T-cell (primary cell): ENCODE results near the gene SRGAP1. TPM values are rescaled to one million over a fixed set of nuclear protein-coding genes. Genes with fewer than 3 reads are reported as not detected.

Experiments
- ATAC-seq, 4 experiments: fragments of 200-7000 bp in 3 of 4; fragments of 150-1000 bp in 1 of 4; cut with Tn5 transposase; replicated peaks in 1 of 4; 1 replicate in 3 of 4; 2 replicates in 1 of 4; pipeline ENCODE4 v1.10.0; 2021; ENCODE audit warnings: moderate library complexity in 3 of 4, mild to moderate bottlenecking in 2 of 4, moderate number of reproducible peaks in 1 of 4
- CTCF ChIA-PET, 2 donors: fragments of 300-600 bp; sonication (Branson Sonifier 250); formaldehyde crosslinking; loops; one replicate each; lab custom pipeline; 2022; ENCODE audit warnings: antibody characterized with exemption in 2 of 2; lab: Charles Lee
- POLR2A ChIA-PET, 2 donors: fragments of 300-600 bp; sonication (Branson Sonifier 250); formaldehyde crosslinking; loops; one replicate each; lab custom pipeline; 2022; ENCODE audit warnings: antibody characterized with exemption in 2 of 2; lab: Charles Lee
- DNase-seq, 35 experiments: peaks; one replicate each; pipeline versions ENCODE4 v3.0.0 to v3.0.0-alpha.2; 2013 to 2023
- H3K27ac ChIP-seq: one replicate; pipeline ENCODE4 v1.5.1; 2013; ENCODE audit warnings: low read length
- H3K27me3 ChIP-seq, 2 experiments: replicated peaks in 1 of 2; 1 replicate in 1 of 2; 2 replicates in 1 of 2; pipeline versions ENCODE4 v1.6.1 to v1.7.0; 2013; ENCODE audit warnings: low read length in 1 of 2, mixed read lengths in 1 of 2; ENCODE audit not compliant: control insufficient read depth in 2 of 2, insufficient read depth in 2 of 2; ENCODE audit errors: extremely low read depth in 1 of 2
- H3K36me3 ChIP-seq, 2 donors: 1 replicate in 1 of 2; 2 replicates in 1 of 2; pipeline versions ENCODE4 v1.6.1 to v1.7.0; 2013; ENCODE audit warnings: low read length in 1 of 2; ENCODE audit not compliant: control insufficient read depth in 2 of 2, insufficient read depth in 1 of 2; ENCODE audit errors: extremely low read depth in 1 of 2
- H3K4me1 ChIP-seq, 2 experiments: 1 replicate in 1 of 2; 2 replicates in 1 of 2; pipeline versions ENCODE4 v1.6.1 to v1.7.0; 2013; ENCODE audit warnings: low read length in 2 of 2, mixed read lengths in 1 of 2; ENCODE audit not compliant: insufficient read depth in 2 of 2, control insufficient read depth in 1 of 2; ENCODE audit errors: extremely low read depth in 1 of 2
- H3K4me3 ChIP-seq, 2 donors: 1 replicate in 1 of 2; 2 replicates in 1 of 2; pipeline versions ENCODE4 v1.5.1 to v1.7.0; 2013; ENCODE audit warnings: mild to moderate bottlenecking in 2 of 2, low read length in 1 of 2, moderate library complexity in 1 of 2; ENCODE audit not compliant: control insufficient read depth in 1 of 2; ENCODE audit errors: extremely low read depth in 1 of 2
- H3K9me3 ChIP-seq: 2 replicates; pipeline ENCODE4 v1.7.0; 2013
- H3K27ac Mint-ChIP-seq, 2 donors: one replicate each; pipeline ENCODE4 v1.8.0; 2020 to 2021; ENCODE audit warnings: mild to moderate bottlenecking in 2 of 2, mixed read lengths in 2 of 2
- H3K27me3 Mint-ChIP-seq, 2 donors: one replicate each; pipeline ENCODE4 v1.8.0; 2021 to 2022; ENCODE audit warnings: mixed read lengths in 2 of 2
- H3K36me3 Mint-ChIP-seq: one replicate; pipeline ENCODE4 v1.8.0; 2021; ENCODE audit warnings: mixed read lengths
- H3K4me1 Mint-ChIP-seq, 3 donors: one replicate each; pipeline ENCODE4 v1.8.0; 2020 to 2022; ENCODE audit warnings: mixed read lengths in 3 of 3, mild to moderate bottlenecking in 1 of 3
- H3K4me3 Mint-ChIP-seq, 3 donors: one replicate each; pipeline ENCODE4 v1.8.0; 2020 to 2022; ENCODE audit warnings: mild to moderate bottlenecking in 3 of 3, mixed read lengths in 3 of 3, moderate library complexity in 3 of 3
- H3K9me3 Mint-ChIP-seq, 3 donors: one replicate each; pipeline ENCODE4 v1.8.0; 2020 to 2022; ENCODE audit warnings: mixed read lengths in 3 of 3
- WGBS: methylation state at CpG from one replicate; pipeline ENCODE4 v1.1.5; 2013; ENCODE audit warnings: missing lambda C conversion rate; ENCODE audit not compliant: insufficient coverage; 5-methylcytosine and 5-hydroxymethylcytosine counted together
- total RNA-seq, 35 experiments: library from RNA in 6 of 35; stranded (reverse) in 6 of 35; fragments of 120-200 nt in 1 of 35; gene quantifications; one replicate each; pipeline versions ENCODE4 v1.2.1 to v1.2.4 and lab custom pipeline; 2013 to 2026

SRGAP1 gene
- total RNA-seq, 5 donors from 2014 or later (not counting 1 experiment from before 2014, with no cell fraction given): 0.07 to 0.38 (median 0.17) TPM; not detected in 1

GRCh38 chr12:63985945-63986344 lies 141.4 kb downstream of the SRGAP1 start:
- Histone ChIP-seq H3K9me3 (no peaks in the 10 kb centered on the region), H3K4me3 (no peak overlapping the region), H3K27ac (no peak overlapping the region), H3K36me3 (no peaks in the 10 kb centered on the region), H3K4me1 (no peaks in the 10 kb centered on the region), H3K27me3 (no peaks in the 10 kb centered on the region)
- Mint-ChIP-seq H3K27ac (no peak overlapping the region), H3K36me3 (no peaks in the 10 kb centered on the region), H3K9me3 (no peaks in the 10 kb centered on the region), H3K4me1 (no peaks in the 10 kb centered on the region), H3K27me3 (peaks cover 4 to 12% of the 10 kb centered on the region in 2 donors), H3K4me3 (no peak overlapping the region)
- POLR2A ChIA-PET: no interaction called here
- WGBS: no CpG with 5 or more reads among the region's 2 CpGs
- ATAC-seq (no peak), DNase-seq (no peak)
- CTCF ChIA-PET: no interaction called here

- H3K27me3 Mint-ChIP-seq: peaks cover 2 to 23% of the 10 kb centered on the region in 2 donors
- peaks cover 0 to 3% of the 10 kb centered on the region in 2 experiments for H3K27me3 ChIP-seq
- 75% methylated on average over 2 of the region's 2 CpGs for WGBS
- no peaks in the 10 kb centered on the region for H3K36me3 Mint-ChIP-seq
- H3K9me3 Mint-ChIP-seq: no peaks in the 10 kb centered on the region
- H3K27ac Mint-ChIP-seq: no peak overlapping the region
- DNase-seq (no peak), ATAC-seq (no peak)
- no peak overlapping the region for H3K27ac ChIP-seq
- no peak overlapping the region for H3K4me3 Mint-ChIP-seq
- no peaks in the 10 kb centered on the region for H3K4me1 Mint-ChIP-seq
- no peaks in the 10 kb centered on the region for H3K9me3 ChIP-seq
- H3K36me3 ChIP-seq: no peaks in the 10 kb centered on the region
- no peaks in the 10 kb centered on the region for H3K4me1 ChIP-seq
- ChIA-PET POLR2A (no interaction called here), CTCF (no interaction called here)
- H3K4me3 ChIP-seq: no peak overlapping the region
Measured at GRCh38 chr12:63989301-63989845, 144.9 kb downstream of the SRGAP1 start.

GRCh38 chr12:63990828-63991547 lies 146.5 kb downstream of the SRGAP1 start:
- Mint-ChIP-seq H3K4me1 (no peaks in the 10 kb centered on the region), H3K4me3 (no peak overlapping the region), H3K27me3 (peaks cover 2 to 26% of the 10 kb centered on the region in 2 donors), H3K9me3 (no peaks in the 10 kb centered on the region), H3K27ac (no peak overlapping the region), H3K36me3 (no peaks in the 10 kb centered on the region)
- no peaks in the 10 kb centered on the region for H3K4me1 ChIP-seq
- H3K36me3 ChIP-seq: no peaks in the 10 kb centered on the region
- H3K4me3 ChIP-seq: no peak overlapping the region
- ChIA-PET POLR2A (interaction anchor here in 1 of 2 donors (0.7 kb wide), 1 partner anchor 23 kb away, joined by 3 read pairs; no protein-coding TSS in a partner anchor), CTCF (no interaction called here)
- peaks cover 0 to 3% of the 10 kb centered on the region in 2 experiments for H3K27me3 ChIP-seq
- no CpG with 5 or more reads among the region's 7 CpGs for WGBS
- no peak for DNase-seq
- no peak overlapping the region for H3K27ac ChIP-seq
- no peaks in the 10 kb centered on the region for H3K9me3 ChIP-seq
- ATAC-seq: no peak

DNA sequence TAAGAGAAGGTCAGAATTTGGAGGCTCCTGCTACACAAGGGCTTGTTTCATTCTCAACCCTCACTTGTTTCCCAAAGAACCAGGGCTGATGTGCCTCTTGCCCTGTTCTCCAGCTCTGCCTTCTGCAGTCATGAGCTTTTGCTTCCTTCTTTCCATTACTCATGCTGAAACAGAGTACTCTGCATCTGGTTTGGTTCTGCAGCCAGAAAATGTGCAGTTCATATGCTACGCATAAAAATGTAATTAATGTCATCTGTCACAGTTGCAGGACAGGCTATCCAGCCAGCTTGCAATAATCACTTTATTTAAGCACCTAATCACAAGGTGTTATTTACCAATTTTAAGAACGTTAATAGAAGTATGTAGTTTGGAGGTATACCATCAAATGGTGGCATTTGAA lies 150.2 kb downstream of the SRGAP1 start:
- H3K9me3 ChIP-seq: no peaks in the 10 kb centered on the region
- no peaks in the 10 kb centered on the region for H3K36me3 ChIP-seq
- H3K9me3 Mint-ChIP-seq: peaks cover 0 to 2% (median 0%) of the 10 kb centered on the region in 3 donors
- no peaks in the 10 kb centered on the region for H3K4me1 ChIP-seq
- WGBS: no CpG with 5 or more reads among the region's 2 CpGs
- no peak overlapping the region for H3K27ac ChIP-seq
- DNase-seq (no peak), ATAC-seq (no peak)
- no peak overlapping the region for H3K27ac Mint-ChIP-seq
- H3K36me3 Mint-ChIP-seq: no peaks in the 10 kb centered on the region
- no peaks in the 10 kb centered on the region for H3K4me1 Mint-ChIP-seq
- H3K4me3 ChIP-seq: no peak overlapping the region
- H3K27me3 ChIP-seq: peaks cover 0 to 3% of the 10 kb centered on the region in 2 experiments
- ChIA-PET CTCF (no interaction called here), POLR2A (no interaction called here)
- H3K4me3 Mint-ChIP-seq: no peak overlapping the region
- H3K27me3 Mint-ChIP-seq: peaks cover 10 to 38% of the 10 kb centered on the region in 2 donors

GRCh38 chr12:63995512-63995911 lies 151.0 kb downstream of the SRGAP1 start:
- Mint-ChIP-seq H3K4me3 (no peak overlapping the region), H3K4me1 (no peaks in the 10 kb centered on the region), H3K36me3 (no peaks in the 10 kb centered on the region), H3K9me3 (peaks cover 0 to 5% (median 0%) of the 10 kb centered on the region in 3 donors), H3K27ac (no peak overlapping the region), H3K27me3 (peaks cover 13 to 38% of the 10 kb centered on the region in 2 donors)
- Histone ChIP-seq H3K27me3 (peaks cover 0 to 3% of the 10 kb centered on the region in 2 experiments), H3K9me3 (no peaks in the 10 kb centered on the region), H3K27ac (no peak overlapping the region), H3K36me3 (no peaks in the 10 kb centered on the region), H3K4me3 (no peak overlapping the region), H3K4me1 (no peaks in the 10 kb centered on the region)
- ATAC-seq: no peak
- CTCF ChIA-PET: no interaction called here
- DNase-seq: no peak
- POLR2A ChIA-PET: no interaction called here

DNA sequence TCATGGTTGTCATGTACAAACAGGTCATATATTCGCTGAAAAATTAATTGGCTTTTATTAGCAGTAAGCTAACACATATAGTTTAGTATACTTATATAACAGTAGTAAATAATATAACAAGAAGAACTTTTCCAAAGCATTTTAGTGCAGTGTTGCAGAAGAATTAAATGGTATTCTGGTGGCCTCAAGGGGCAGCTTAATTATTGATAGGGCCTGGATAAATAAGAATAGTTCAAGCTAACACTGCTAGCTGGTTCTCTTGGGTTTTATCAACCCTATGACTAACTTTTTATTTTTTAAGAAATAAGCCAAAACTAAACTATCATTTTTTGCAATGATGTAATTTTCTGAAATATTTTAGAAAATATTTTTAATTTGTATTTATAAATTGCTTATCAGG lies 152.1 kb downstream of the SRGAP1 start:
- no peaks in the 10 kb centered on the region for H3K4me1 ChIP-seq
- no peak overlapping the region for H3K27ac Mint-ChIP-seq
- WGBS: no CpG with 5 or more reads among the region's 1 CpG
- H3K36me3 ChIP-seq: no peaks in the 10 kb centered on the region
- ChIA-PET POLR2A (no interaction called here), CTCF (no interaction called here)
- DNase-seq (no peak), ATAC-seq (no peak)
- H3K4me3 ChIP-seq: no peak overlapping the region
- no peaks in the 10 kb centered on the region for H3K9me3 ChIP-seq
- H3K27me3 Mint-ChIP-seq: peaks cover 13 to 30% of the 10 kb centered on the region in 2 donors
- H3K9me3 Mint-ChIP-seq: peaks cover 0 to 5% (median 0%) of the 10 kb centered on the region in 3 donors
- no peaks in the 10 kb centered on the region for H3K4me1 Mint-ChIP-seq
- H3K4me3 Mint-ChIP-seq: no peak overlapping the region
- peaks cover 0 to 3% of the 10 kb centered on the region in 2 experiments for H3K27me3 ChIP-seq
- H3K36me3 Mint-ChIP-seq: no peaks in the 10 kb centered on the region
- H3K27ac ChIP-seq: no peak overlapping the region
